Lung (tissue), 12 donors: Measurements from ENCODE around the gene LEMD2. TPM values are rescaled to one million over a fixed set of nuclear protein-coding genes. Genes with fewer than 3 reads are reported as not detected.

ENCODE experiments used
- ATAC-seq: fragments of 200-7000 bp; cut with Tn5 transposase; one replicate; pipeline ENCODE4 v1.9.1; 2020; ENCODE audit warnings: moderate number of reproducible peaks; ENCODE audit not compliant: insufficient read depth, low FRiP score
- DNase-seq, 3 donors: peaks; one replicate each; pipeline ENCODE4 v3.0.0-alpha.2; 2013 to 2017
- H3K27ac ChIP-seq, 2 donors: one replicate each; pipeline ENCODE4 v1.5.1; 2013; ENCODE audit warnings: mild to moderate bottlenecking in 2 of 2, moderate library complexity in 2 of 2, control low read depth in 1 of 2, inconsistent platforms in 1 of 2, low read depth in 1 of 2, low read length in 1 of 2
- H3K27me3 ChIP-seq, 3 donors: one replicate each; pipeline ENCODE4 v1.5.1; 2013; ENCODE audit warnings: low read length in 2 of 3; ENCODE audit not compliant: control insufficient read depth in 3 of 3, insufficient read depth in 3 of 3
- H3K36me3 ChIP-seq, 4 donors: one replicate each; pipeline ENCODE4 v1.5.1; 2013; ENCODE audit warnings: low read length in 4 of 4, mild to moderate bottlenecking in 1 of 4, moderate library complexity in 1 of 4; ENCODE audit not compliant: control insufficient read depth in 4 of 4, insufficient read depth in 4 of 4
- H3K4me1 ChIP-seq, 5 donors: one replicate each; pipeline ENCODE4 v1.5.1; 2013; ENCODE audit warnings: low read length in 5 of 5, mild to moderate bottlenecking in 2 of 5, moderate library complexity in 1 of 5; ENCODE audit not compliant: control insufficient read depth in 5 of 5, insufficient read depth in 5 of 5
- H3K4me3 ChIP-seq: one replicate; pipeline ENCODE4 v1.5.1; 2013; ENCODE audit warnings: mild to moderate bottlenecking, control low read depth, moderate library complexity
- H3K9ac ChIP-seq, 2 donors: one replicate each; pipeline ENCODE4 v1.5.1; 2013; ENCODE audit warnings: low read length in 2 of 2, control low read depth in 1 of 2; ENCODE audit not compliant: insufficient read depth in 1 of 2
- H3K9me3 ChIP-seq, 4 donors: one replicate each; pipeline ENCODE4 v1.5.1; 2013; ENCODE audit warnings: low read length in 3 of 4, mild to moderate bottlenecking in 1 of 4, moderate library complexity in 1 of 4; ENCODE audit not compliant: control insufficient read depth in 4 of 4, insufficient read depth in 3 of 4
- CTCF ChIP-seq: IDR thresholded peaks from 2 replicates; pipeline ENCODE4 v1.5.1; 2012; ENCODE audit warnings: mild to moderate bottlenecking; ENCODE audit errors: control extremely low read depth, extremely low read depth
- WGBS, 2 donors: extraction: QIAGEN DNeasy Blood & Tissue Kit; methylation state at CpG; one replicate each; pipeline ENCODE4 v1.1.7; 2013; 5-methylcytosine and 5-hydroxymethylcytosine counted together
- polyA plus RNA-seq, 2 donors: library from polyadenylated mRNA; stranded (reverse); fragments of 200-250 nt; gene quantifications; one replicate each; pipeline ENCODE4 v1.2.1, GENCODE V29; 2013
- total RNA-seq, 2 donors: library from RNA; depleted of rRNA in 1 of 2; stranded (reverse); fragments of >200 nt in 1 of 2; gene quantifications; one replicate each; pipeline ENCODE4 v1.2.1, GENCODE V29; 2014 to 2021
- donor health status: control.
- donor health status: control.
- donor health status: Bipolar disorder and iron deficiency.
- donor health status: healthy.
- donor health status: DM: yes; HTN: yes; CAD: no.

LEMD2 gene
- total and polyA plus RNA-seq, 4 donors: 52.1 to 63.6 (median 54.5) TPM

- no peak overlapping the region for H3K4me3 ChIP-seq
- no peaks in the 10 kb centered on the region for H3K27me3 ChIP-seq
- H3K9ac ChIP-seq: no peak overlapping the region
- no peak for DNase-seq
- peaks cover 0 to 18% (median 9%) of the 10 kb centered on the region in 5 donors for H3K4me1 ChIP-seq
- 84 to 89% methylated on average over 11 of the region's 11 CpGs for WGBS, 2 donors
- no peaks in the 10 kb centered on the region for H3K36me3 ChIP-seq
- H3K9me3 ChIP-seq: no peaks in the 10 kb centered on the region
- ATAC-seq: no peak
- TF ChIP-seq CTCF: no peak
- H3K27ac ChIP-seq: peak overlapping the region in 1 of 2 donors; percentile 81
Measured at GRCh38 chr6:33727932-33728331, 61.0 kb downstream of the LEMD2 start.

GRCh38 chr6:33727126-33727525, 61.8 kb downstream of the LEMD2 start:
- H3K27ac ChIP-seq: peak overlapping the region in 1 of 2 donors; percentile 81
- no peak overlapping the region for H3K4me3 ChIP-seq
- H3K9me3 ChIP-seq: no peaks in the 10 kb centered on the region
- H3K9ac ChIP-seq: no peak overlapping the region
- TF ChIP-seq CTCF: no peak
- no peaks in the 10 kb centered on the region for H3K36me3 ChIP-seq
- DNase-seq (no peak), ATAC-seq (no peak)
- 86 to 89% methylated on average over 7 of the region's 7 CpGs for WGBS, 2 donors
- H3K27me3 ChIP-seq: no peaks in the 10 kb centered on the region
- H3K4me1 ChIP-seq: peaks cover 0 to 24% (median 9%) of the 10 kb centered on the region in 5 donors

- no peak overlapping the region for H3K9ac ChIP-seq
- H3K4me3 ChIP-seq: no peak overlapping the region
- peaks cover 0 to 24% (median 9%) of the 10 kb centered on the region in 5 donors for H3K4me1 ChIP-seq
- no peaks in the 10 kb centered on the region for H3K27me3 ChIP-seq
- H3K27ac ChIP-seq: peak overlapping the region in 1 of 2 donors; percentile 81
- H3K36me3 ChIP-seq: no peaks in the 10 kb centered on the region
- no peaks in the 10 kb centered on the region for H3K9me3 ChIP-seq
- TF ChIP-seq CTCF: no peak
- 95% methylated on average over 15 of the region's 15 CpGs for WGBS, 2 donors
- no peak for ATAC-seq
- DNase-seq: no peak
Measured at GRCh38 chr6:33726696-33727095, 62.2 kb downstream of the LEMD2 start.
